Measurements from ENCODE around the gene GALNT8.
A peak's percentile ranks its signal among the peaks of the same experiment; 100 is the strongest.

GALNT8 gene

GRCh38 chr12:4802841-4803240 is 82.6 kb downstream of the GALNT8 start:
- DNase-seq = no peak

- no peak for DNase-seq
Observed at GRCh38 chr12:4806439-4807115, 86.4 kb downstream of the GALNT8 start.

DNA sequence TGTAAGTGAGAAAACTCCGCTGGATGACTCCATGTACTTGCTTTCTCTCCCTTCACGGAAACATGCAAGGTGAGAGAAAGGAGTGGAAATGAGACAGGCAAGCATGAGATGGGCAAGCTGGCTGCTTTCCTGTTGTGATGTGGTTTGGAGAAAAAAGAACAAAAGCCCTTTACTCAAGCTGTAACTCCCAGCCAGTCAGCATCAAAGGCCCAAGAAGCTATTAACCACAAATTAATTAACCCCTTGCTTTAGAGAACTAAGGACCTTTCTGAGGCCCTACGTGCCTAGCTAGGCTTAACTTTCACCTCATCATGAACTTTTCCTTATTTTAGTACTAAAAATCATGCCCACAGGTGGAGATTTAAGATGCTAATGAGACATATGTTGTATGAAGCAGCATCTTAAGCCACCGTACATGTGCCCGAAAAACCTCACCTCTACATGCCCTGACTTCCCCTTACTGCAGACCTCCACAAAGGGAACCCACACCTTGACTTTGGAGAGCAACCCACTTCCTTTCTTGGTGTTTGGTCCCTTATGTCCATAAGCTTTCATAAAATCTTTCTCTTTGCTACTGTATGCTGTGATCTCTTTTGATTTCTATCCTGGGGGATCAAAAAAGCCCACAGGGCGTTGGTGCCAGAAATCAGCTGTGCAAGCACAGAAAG is 87.0 kb downstream of the GALNT8 start:
- DNase-seq = peak; percentile 33

DNA sequence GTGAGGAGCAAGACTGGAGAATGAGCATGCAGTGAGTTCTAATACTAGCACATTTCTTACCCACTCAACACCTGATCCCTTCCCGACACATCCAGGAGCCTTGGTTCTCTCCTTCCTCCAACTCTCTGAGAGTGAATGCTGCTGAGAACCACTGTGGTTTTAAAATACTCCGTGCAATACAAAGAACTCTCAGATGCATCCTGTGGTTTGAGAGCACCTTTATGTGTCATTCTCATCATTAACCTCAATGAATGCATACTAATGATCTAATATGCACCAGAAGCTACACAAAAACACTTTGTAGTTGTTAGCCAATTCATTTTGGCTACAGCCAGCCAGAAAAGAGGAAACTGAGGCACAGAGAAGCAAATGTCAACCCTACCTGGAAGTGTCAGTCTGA is 87.6 kb downstream of the GALNT8 start:
- peak; percentile 36 for DNase-seq

DNA sequence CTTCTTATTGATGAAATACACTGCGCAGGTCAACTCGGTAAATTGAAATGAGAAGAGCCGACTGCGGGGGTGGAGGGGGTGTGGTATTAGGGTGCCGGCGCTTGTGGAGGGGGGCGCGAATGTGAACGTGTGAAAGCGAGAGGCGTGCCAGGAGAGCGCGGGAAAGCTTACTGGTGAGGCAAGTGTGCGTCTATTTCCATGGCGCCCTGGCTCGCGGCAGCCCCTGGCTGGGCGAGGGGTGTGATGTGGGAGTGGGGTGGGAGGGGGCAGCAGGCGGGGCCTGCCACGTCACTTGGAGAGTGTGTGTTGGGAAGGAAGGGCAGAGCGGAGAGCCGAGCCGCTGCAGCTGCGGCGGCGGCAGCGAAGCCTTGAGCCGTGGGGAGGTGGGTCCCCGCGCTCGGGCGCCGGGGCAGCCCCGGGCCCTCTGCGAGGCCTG is 88.8 kb downstream of the GALNT8 start:
- DNase-seq = peak; percentile 44

DNA sequence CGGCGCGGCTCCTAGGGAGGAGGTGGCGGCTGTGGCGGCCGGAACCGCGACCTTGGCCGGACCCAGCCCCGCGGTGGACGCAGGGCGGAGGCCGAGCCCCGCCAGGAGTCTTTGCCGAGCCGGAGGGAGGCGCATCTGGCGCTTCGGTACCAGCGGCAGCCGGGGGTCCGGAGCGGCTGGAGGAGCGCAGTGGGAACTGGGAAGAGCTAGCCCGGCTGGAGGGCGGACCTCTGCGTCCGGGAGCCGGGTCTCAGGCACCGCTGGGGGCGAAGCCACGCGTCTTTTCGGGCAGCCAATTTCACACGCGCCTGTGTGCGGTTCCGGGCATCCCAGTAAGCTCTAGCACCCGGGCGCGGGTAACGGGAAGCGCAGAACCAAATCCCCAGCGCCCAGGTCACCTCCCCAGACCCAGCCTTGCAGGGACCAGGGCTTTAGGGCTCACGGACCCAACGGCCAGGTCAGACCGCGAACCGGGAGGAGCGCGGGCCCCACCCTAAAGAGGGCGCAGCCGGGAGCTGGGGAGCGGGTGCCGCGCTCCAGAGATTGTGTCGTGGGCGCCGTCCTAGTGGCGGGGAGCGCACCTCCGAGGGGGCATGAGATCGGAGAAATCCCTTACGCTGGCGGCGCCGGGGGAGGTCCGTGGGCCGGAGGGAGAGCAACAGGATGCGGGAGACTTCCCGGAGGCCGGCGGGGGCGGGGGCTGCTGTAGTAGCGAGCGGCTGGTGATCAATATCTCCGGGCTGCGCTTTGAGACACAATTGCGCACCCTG is 89.4 kb downstream of the GALNT8 start:
- peak; percentile 11 for DNase-seq

DNA sequence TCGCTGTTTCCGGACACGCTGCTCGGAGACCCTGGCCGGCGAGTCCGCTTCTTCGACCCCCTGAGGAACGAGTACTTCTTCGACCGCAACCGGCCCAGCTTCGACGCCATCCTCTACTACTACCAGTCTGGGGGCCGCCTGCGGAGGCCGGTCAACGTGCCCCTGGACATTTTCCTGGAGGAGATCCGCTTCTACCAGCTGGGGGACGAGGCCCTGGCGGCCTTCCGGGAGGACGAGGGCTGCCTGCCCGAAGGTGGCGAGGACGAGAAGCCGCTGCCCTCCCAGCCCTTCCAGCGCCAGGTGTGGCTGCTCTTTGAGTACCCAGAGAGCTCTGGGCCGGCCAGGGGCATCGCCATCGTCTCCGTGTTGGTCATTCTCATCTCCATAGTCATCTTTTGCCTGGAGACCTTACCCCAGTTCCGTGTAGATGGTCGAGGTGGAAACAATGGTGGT is 90.0 kb downstream of the GALNT8 start:
- DNase-seq = no peak

GRCh38 chr12:4812624-4813327 is 92.6 kb downstream of the GALNT8 start:
- DNase-seq = no peak

- no peak for DNase-seq
Observed at GRCh38 chr12:4813741-4814140, 93.5 kb downstream of the GALNT8 start.

DNA sequence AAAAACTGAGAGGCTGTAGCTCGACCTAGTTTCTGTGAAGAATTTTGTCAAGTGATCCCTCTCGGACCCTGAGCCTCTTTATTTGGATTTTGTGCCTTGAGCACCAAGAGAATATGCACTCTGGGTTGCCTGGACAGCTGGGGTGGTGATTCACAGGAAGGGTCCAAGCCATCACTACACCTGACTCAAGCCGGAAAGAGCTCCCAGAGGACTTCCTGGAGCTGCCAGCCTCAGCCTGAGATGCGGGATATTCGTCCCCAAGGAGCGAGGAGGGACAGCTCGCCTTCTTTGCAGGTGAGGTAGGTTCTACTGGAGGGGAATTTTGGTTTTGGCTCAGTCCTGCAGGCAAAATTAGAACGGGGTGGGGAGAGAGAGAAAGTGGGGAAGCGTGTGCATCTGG is 94.3 kb downstream of the GALNT8 start:
- no peak for DNase-seq

DNA sequence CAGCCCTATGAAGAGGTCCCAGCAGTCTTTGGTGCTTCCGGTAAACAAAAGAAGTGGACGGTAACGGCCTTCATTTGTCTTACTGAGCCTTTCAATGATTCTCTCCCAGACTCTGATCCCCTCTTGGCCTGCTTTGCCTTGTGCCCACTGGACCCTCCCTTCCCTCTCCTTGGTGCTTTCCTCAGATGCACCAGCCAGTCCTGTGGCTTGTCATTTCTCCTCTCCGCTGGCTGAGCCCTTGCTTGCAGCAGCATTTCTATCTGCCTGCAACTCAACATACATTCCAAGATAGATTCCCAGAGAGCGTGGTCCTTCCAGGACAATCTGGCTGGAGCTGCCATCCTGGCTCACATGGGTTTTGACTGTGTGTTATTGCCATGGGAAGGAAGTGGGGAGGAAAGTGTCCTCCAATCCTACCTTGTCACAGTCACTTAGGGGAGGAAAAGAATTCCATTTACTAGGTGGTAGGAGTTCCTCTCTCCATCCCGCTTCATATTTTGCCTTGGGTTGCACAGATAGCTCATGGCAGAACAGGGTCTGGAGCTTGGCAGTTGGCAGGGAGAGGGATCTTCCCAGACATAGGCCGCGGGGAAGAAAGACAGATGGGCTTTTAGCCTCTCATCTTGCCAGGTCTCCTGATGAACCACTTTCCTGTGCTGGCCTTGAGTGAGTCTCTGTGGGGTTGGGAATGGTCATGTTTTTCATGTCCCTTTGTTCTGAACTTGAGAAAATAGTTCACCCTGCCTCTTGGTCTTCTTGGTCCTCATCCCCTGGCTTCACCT is 96.7 kb downstream of the GALNT8 start:
- no peak for DNase-seq

DNA sequence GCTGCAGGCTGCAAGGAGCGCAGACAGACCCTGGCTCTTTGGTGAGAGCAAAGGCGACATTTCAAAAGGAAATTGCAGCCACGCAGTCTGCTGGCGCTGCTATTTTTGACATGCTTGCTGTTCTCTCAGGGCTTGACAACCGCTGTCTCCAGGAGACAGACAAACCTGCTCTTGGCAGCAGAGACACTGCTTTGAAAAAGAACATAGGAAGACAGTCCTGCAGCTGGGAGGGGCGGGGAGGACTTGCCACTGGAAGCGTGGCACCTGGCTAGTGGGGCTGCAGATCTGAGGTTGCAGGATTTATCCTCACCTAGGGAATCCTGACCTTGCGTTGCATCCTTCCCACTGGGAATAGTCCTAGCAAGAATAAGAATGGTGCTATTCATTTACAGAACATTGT is 97.7 kb downstream of the GALNT8 start:
- no peak for DNase-seq

DNA sequence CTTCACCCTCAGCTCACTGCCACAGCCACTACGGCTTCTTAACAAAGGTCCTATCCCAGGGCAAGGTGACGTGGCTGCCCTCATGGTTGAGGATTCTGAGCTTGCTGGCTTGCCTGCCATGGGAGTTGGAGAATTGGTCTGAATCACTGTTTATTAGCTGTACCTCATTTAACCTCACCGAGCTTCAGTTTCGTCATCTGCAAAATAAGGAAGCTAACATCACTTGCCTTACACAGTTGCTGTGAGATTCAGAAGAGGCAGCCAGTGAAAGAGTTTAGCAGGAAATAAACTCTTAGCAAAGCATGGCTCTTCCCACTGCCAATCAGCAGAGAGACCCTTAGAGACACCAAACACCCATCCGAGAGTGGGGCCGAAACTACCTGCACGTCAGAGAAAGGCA is 99.5 kb downstream of the GALNT8 start:
- DNase-seq = no peak

DNA sequence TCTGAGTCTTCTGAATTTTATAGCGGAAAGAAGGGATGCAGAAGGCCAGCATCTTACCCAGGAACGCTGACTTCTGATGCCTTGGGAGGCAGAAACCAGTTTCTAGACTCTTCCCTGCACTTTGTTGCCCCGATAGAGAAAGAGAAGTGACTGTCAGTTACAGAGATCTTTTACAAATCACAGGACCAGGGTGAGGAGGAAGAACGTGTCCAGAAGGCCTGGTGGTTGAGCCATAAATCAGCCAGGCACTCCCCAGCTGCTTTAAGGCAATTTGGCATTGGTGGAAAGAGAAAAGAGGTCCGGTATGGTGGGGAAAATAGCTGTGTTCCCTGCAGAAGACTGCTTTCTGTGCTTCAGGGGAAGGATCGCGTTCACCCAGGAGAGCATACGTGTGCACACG is 100.8 kb downstream of the GALNT8 start:
- no peak for DNase-seq
